ENCODE results near the gene HAT1.

The HAT1 gene

GRCh38 chr2:172021074-172021931 lies 99.0 kb downstream of the HAT1 start:
- 79% methylated on average over 4 of the region's 8 CpGs for WGBS (ENCODE audit: insufficient coverage)
- Histone ChIP-seq H3K36me3 (ENCODE audit: control insufficient read depth in 4 of 4, insufficient read depth in 4 of 4, low read length in 3 of 4) (peaks cover 0 to 5% (median 0%) of the 10 kb centered on the region in 4 experiments), H3K27me3 (replicated peaks in 2 of 5; ENCODE audit: control insufficient read depth in 4 of 5, insufficient read depth in 5 of 5, low read length in 4 of 5) (no peaks in the 10 kb centered on the region), H3K4me3 (ENCODE audit: control insufficient read depth in 1 of 7, extremely low read depth in 1 of 7, insufficient read depth in 4 of 7, low read depth in 2 of 7, low read length in 6 of 7) (no peak overlapping the region), H3K9me3 (ENCODE audit: control extremely low read depth in 1 of 5, control insufficient read depth in 4 of 5, insufficient read depth in 2 of 5, low read depth in 1 of 5, low read length in 4 of 5) (no peaks in the 10 kb centered on the region), H3K27ac (ENCODE audit: insufficient read depth in 1 of 2, low read depth in 1 of 2, low read length in 2 of 2, poor library complexity in 1 of 2, severe bottlenecking in 2 of 2) (peak overlapping the region in 1 of 2 experiments; percentile 11), H3K4me1 (ENCODE audit: control extremely low read depth in 1 of 4, control insufficient read depth in 4 of 4, insufficient read depth in 4 of 4, low read length in 3 of 4) (peaks cover 0 to 12% (median 2%) of the 10 kb centered on the region in 4 experiments)
- no peak for DNase-seq
- POLR2A ChIA-PET: no interaction called here
- CTCF ChIA-PET: no interaction called here

- CTCF ChIA-PET: no interaction called here
- WGBS (ENCODE audit: insufficient coverage): 91% methylated on average over 5 of the region's 5 CpGs
- Histone ChIP-seq H3K4me1 (ENCODE audit: control extremely low read depth in 1 of 4, control insufficient read depth in 4 of 4, insufficient read depth in 4 of 4, low read length in 3 of 4) (peaks cover 0 to 12% (median under 1%) of the 10 kb centered on the region in 4 experiments), H3K27me3 (replicated peaks in 2 of 5; ENCODE audit: control insufficient read depth in 4 of 5, insufficient read depth in 5 of 5, low read length in 4 of 5) (no peaks in the 10 kb centered on the region), H3K27ac (ENCODE audit: insufficient read depth in 1 of 2, low read depth in 1 of 2, low read length in 2 of 2, poor library complexity in 1 of 2, severe bottlenecking in 2 of 2) (peak overlapping the region in 1 of 2 experiments; percentile 11), H3K9me3 (ENCODE audit: control extremely low read depth in 1 of 5, control insufficient read depth in 4 of 5, insufficient read depth in 2 of 5, low read depth in 1 of 5, low read length in 4 of 5) (no peaks in the 10 kb centered on the region), H3K36me3 (ENCODE audit: control insufficient read depth in 4 of 4, insufficient read depth in 4 of 4, low read length in 3 of 4) (peaks cover 0 to 5% (median 0%) of the 10 kb centered on the region in 4 experiments), H3K4me3 (ENCODE audit: control insufficient read depth in 1 of 7, extremely low read depth in 1 of 7, insufficient read depth in 4 of 7, low read depth in 2 of 7, low read length in 6 of 7) (peak overlapping the region in 1 of 7 experiments; percentile 7)
- no peak for DNase-seq
- POLR2A ChIA-PET: no interaction called here
Measured at GRCh38 chr2:172021955-172022354, 99.7 kb downstream of the HAT1 start.

GRCh38 chr2:172031536-172031935 lies 109.3 kb downstream of the HAT1 start:
- POLR2A ChIA-PET: no interaction called here

More at GRCh38 chr2:172031536-172031935, 109.3 kb downstream of the HAT1 start:
- no peak overlapping the region for H3K4me3 ChIP-seq (ENCODE audit: control insufficient read depth in 1 of 7, extremely low read depth in 1 of 7, insufficient read depth in 4 of 7, low read depth in 2 of 7, low read length in 6 of 7)
- no peaks in the 10 kb centered on the region for H3K36me3 ChIP-seq (ENCODE audit: control insufficient read depth in 4 of 4, insufficient read depth in 4 of 4, low read length in 3 of 4)
- no peaks in the 10 kb centered on the region for H3K27me3 ChIP-seq (replicated peaks in 2 of 5; ENCODE audit: control insufficient read depth in 4 of 5, insufficient read depth in 5 of 5, low read length in 4 of 5)
- DNase-seq: no peak
- H3K9me3 ChIP-seq (ENCODE audit: control extremely low read depth in 1 of 5, control insufficient read depth in 4 of 5, insufficient read depth in 2 of 5, low read depth in 1 of 5, low read length in 4 of 5): no peaks in the 10 kb centered on the region
- H3K4me1 ChIP-seq (ENCODE audit: control extremely low read depth in 1 of 4, control insufficient read depth in 4 of 4, insufficient read depth in 4 of 4, low read length in 3 of 4): peaks cover 0 to 6% (median 0%) of the 10 kb centered on the region in 4 experiments
- no peak overlapping the region for H3K27ac ChIP-seq (ENCODE audit: insufficient read depth in 1 of 2, low read depth in 1 of 2, low read length in 2 of 2, poor library complexity in 1 of 2, severe bottlenecking in 2 of 2)
- CTCF ChIA-PET: interaction anchor here (0.7 kb wide), 1 partner anchor 22 kb away, joined by 3 read pairs; no protein-coding TSS in a partner anchor
- WGBS (ENCODE audit: insufficient coverage): 99% methylated on average over 4 of the region's 4 CpGs

All from common myeloid progenitor, CD34-positive (primary cell).